NCI-H69 (cell line): ENCODE results near the gene BRD3.
"Not testable (repeated sequence)": the region's sequence is repeated elsewhere in the genome, so short reads cannot be mapped to it uniquely, and the experiment has no call there.

Source experiments
- DNase-seq: peaks from one replicate; lab custom pipeline; 2025; lab: John Stamatoyannopoulos, UW

BRD3 gene

DNA sequence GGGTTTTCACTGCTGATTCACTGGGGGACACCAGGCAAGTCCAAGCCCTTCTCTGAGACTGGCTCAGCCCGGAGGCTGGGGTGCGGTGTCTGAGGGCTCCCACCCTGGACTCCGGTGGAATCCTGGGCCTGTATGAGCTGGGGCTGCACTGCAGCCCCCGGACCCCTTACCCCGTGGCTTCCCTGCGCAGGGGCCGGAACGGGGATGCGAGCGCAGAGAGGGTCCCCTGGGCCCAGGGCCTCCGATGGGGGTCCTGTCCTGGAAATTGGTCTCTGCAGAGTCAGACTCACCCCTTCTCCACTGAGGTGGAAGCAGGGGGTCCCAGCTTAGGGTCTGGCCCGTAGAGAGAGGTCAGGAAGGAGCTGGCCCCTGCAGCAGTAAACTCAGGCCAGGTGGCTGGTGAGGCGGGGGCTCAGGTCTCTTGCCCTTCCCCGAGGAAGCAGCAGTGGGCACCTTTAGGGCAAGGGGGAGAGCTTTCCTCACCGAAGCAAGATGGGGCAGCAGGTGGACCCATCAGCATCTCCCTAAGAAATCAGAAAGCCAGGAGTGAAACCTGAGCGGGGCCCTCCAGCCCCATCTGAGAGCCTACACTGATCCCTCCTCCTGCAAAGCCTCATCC is 74.1 kb downstream of the BRD3 start:
- no peak for DNase-seq

- DNase-seq, result peak; percentile 92
These were observed 74.8 kb downstream of the BRD3 start for GRCh38 chr9:133992780-133993634.

- peak; percentile 92 for DNase-seq
These were observed 75.7 kb downstream of the BRD3 start, which contains the start of gene VAV2 for GRCh38 chr9:133991964-133992779. TSS of gene VAV2 (minus strand) at chr9:133992324. CDS start at chr9:133992278, 46 bp downstream.

GRCh38 chr9:133991214-133991921 is 76.5 kb downstream of the BRD3 start:
- DNase-seq, result peak; percentile 58

GRCh38 chr9:133990366-133991213 is 77.2 kb downstream of the BRD3 start:
- DNase-seq, result peak; percentile 80

DNA sequence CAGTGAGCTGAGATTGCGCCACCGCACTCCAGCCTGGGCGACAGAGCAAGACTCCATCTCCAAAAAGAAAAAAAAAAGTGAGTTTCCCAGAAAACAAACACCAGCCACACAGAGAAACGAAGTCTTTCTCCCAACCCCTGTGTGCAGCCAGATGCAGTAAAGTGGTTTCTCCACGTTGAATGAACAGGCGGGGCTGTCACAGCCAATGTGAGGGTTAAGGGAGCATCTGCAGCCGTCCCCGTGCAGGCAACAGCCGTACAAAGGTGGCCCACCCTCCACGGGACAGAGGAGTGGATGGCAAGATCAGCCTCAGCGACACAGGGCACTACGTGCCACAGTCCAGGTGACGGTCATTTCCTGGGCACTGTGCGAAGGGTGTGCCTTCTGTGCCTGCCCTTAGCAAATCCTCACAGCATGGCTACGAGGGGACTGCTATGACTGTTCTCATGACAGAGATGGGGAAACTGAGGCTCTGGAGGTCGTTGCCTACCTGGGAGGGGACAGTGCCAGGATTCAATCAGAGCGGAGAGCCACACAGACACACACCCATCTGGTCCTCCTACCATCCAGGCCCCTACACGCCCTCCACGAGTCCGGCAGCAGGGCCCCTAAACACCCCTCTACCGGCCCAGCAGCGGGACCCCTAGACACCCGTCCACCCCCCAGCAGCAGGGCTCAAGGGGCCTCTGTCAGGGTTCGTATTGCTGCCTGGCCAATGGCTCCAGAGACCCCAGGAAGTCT is 78.0 kb downstream of the BRD3 start:
- no peak for DNase-seq

- DNase-seq, result not testable (repeated sequence)
These were observed 79.1 kb downstream of the BRD3 start for GRCh38 chr9:133988771-133989170.

GRCh38 chr9:133987946-133988665 is 79.7 kb downstream of the BRD3 start:
- no peak for DNase-seq

DNA sequence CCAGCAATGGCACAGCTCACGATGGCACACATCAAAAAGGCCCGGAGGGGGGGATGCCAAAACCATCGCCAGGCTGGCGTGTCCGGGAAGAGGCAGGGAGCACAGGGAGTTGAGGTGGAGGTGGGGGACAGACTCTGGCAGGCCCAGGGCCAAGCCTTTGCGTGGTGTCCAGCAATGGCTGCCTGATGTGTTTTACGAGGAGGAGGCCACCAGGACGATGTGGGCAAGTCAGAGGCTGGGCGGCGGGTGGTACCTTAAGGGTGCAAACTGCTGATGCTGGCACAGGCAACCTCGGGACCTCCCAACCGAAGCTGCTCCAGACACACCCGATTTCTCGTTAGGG is 80.4 kb downstream of the BRD3 start:
- no peak for DNase-seq

- no peak for DNase-seq
These were observed 80.9 kb downstream of the BRD3 start for GRCh38 chr9:133986774-133987445.

DNA sequence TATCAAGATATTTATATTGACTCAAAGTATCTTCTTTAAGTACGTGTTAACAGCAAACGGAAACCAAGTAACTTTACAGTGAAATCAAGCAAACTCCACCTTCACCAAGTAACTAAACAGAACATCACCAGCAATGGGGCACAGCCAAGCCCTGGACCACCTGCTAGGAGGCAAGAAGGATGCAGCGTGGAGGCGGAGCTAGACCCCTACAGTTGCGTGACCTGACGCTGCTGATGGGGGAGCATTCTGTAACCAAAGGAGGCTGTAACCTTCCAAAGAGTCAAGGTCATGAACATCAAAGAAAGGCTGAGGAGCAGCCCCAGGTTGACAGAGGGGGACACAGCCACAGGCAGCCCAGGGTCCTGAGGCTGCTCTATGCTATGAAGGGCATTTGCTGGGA is 81.8 kb downstream of the BRD3 start:
- DNase-seq, result no peak

DNA sequence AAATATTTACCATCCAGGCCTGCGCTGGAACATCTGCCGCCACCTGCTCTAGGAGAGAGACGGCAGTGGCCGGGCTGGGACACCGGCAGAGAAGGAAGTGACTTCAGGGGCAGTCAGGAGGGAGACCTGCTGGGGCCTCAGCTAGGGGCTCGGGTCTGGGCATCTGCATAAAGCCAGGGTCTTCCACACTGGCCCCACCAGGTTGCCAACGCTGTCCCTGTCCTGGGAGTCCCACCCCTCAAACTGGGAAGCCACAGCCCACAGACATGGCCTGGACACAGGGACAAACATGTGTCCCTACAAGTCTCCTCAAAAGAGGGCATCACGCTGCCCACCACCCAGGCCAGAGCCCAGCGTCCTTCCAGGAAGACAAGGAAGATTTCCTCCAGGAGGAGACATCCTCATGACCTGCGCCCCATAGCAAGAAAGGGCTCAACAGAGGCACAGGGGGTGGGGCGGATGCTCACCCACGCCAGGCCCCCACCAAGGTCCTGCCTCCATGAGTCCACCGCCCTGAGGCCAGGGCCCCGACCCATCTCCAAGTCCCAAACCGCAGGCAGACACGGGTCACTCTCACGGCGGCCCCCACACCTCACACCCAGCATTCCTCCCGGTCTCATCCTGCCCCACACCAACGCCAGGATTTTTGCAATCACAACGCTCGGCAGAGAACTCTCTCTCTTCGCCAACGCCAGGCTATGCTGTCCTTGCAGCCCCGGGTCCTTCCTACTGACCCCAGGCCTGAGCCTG is 84.7 kb downstream of the BRD3 start:
- DNase-seq, result no peak

DNA sequence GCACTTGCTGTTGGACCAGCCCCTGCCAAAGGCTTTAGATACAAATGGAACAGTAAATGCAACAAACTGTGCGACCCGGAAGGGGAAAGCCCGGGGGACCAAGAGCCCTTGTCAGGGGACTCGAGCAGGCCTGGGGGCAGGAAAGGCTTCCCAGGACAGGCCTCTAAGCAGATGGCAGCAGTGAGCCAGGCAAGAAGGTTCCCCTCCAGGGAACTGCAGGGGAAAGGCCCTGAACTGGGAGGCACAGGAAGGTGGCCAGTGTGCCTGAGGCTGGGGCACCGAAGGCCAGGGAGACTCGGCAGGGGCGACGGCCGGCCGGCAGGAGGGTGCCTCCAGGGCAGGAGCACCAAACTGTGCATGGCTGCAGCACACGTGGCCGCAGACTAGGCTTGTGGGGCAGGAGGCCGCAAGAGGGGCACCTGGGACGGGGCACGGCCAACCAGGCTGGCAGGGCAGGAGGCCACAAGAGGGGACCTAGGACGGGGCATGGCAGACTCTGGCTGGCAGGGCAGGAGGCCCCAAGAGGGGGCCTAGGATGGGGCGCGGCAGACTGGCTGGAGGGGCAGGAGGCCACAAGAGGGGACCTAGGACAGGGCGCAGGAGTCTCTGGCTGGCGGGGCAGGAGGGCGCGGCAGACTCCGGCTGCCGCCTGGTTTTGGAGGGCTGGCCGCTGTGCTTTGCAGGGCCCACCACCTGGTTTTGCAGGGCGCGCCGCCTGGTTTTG is 85.7 kb downstream of the BRD3 start:
- no peak for DNase-seq

- DNase-seq, result no peak
These were observed 86.3 kb downstream of the BRD3 start for GRCh38 chr9:133981589-133981957.

- no peak for DNase-seq
These were observed 86.8 kb downstream of the BRD3 start for GRCh38 chr9:133980864-133981588.
